ENCODE measurements around the gene SORL1. TPM values are rescaled to one million over a fixed set of nuclear protein-coding genes. Genes with fewer than 3 reads are reported as not detected.

The SORL1 gene, protein sequence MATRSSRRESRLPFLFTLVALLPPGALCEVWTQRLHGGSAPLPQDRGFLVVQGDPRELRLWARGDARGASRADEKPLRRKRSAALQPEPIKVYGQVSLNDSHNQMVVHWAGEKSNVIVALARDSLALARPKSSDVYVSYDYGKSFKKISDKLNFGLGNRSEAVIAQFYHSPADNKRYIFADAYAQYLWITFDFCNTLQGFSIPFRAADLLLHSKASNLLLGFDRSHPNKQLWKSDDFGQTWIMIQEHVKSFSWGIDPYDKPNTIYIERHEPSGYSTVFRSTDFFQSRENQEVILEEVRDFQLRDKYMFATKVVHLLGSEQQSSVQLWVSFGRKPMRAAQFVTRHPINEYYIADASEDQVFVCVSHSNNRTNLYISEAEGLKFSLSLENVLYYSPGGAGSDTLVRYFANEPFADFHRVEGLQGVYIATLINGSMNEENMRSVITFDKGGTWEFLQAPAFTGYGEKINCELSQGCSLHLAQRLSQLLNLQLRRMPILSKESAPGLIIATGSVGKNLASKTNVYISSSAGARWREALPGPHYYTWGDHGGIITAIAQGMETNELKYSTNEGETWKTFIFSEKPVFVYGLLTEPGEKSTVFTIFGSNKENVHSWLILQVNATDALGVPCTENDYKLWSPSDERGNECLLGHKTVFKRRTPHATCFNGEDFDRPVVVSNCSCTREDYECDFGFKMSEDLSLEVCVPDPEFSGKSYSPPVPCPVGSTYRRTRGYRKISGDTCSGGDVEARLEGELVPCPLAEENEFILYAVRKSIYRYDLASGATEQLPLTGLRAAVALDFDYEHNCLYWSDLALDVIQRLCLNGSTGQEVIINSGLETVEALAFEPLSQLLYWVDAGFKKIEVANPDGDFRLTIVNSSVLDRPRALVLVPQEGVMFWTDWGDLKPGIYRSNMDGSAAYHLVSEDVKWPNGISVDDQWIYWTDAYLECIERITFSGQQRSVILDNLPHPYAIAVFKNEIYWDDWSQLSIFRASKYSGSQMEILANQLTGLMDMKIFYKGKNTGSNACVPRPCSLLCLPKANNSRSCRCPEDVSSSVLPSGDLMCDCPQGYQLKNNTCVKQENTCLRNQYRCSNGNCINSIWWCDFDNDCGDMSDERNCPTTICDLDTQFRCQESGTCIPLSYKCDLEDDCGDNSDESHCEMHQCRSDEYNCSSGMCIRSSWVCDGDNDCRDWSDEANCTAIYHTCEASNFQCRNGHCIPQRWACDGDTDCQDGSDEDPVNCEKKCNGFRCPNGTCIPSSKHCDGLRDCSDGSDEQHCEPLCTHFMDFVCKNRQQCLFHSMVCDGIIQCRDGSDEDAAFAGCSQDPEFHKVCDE (N-terminal part only)
- total RNA-seq (2022) = 5.9 and 6.1 TPM in 2 replicates
- percentile 36 among the genes with signal in this experiment for Bru-seq, nascent RNA
- BruChase-seq, experiment 1, labeled RNA remaining after a 6-hour chase = percentile 31 among the genes with signal in this experiment
- BruChase-seq, experiment 2, labeled RNA remaining after a 2-hour chase = percentile 27 among the genes with signal in this experiment
- long read RNA-seq, full-length matches to known transcripts = 2 of 9 reads
- long read RNA-seq, partial matches to known transcripts = 2 of 9 reads
- long read RNA-seq, other reads (novel, unspliced or antisense) = 5 of 9 reads

DNA sequence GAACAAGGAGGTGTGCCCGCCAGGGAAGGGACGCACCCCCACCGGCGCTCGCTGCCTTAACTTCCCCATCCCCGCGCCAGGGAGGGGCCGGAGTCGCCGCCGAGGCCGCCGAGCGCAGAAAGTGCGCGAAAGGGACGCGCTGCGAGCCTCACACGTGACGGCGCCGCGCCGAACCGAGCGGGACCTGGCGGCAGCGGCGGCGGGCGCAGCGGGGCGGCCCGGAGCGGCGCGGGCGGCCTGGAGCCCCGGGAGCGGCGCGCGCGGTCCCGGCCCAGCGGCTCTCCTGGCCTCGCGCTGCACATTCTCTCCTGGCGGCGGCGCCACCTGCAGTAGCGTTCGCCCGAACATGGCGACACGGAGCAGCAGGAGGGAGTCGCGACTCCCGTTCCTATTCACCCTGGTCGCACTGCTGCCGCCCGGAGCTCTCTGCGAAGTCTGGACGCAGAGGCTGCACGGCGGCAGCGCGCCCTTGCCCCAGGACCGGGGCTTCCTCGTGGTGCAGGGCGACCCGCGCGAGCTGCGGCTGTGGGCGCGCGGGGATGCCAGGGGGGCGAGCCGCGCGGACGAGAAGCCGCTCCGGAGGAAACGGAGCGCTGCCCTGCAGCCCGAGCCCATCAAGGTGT, at the start of gene SORL1:
Gene SORL1 (plus strand): TSS at position 329 of the 623 bp plus-strand sequence. CDS start 18 bp downstream, at position 347.
- intact Hi-C loops (cut with micrococcal nuclease; ENCODE audit: unreplicated experiment) = no loop called here
- Mint-ChIP-seq H3K27ac (ENCODE audit: unreplicated experiment) (no peak within 1 kb of the TSS), H3K9me3 (ENCODE audit: low read depth, unreplicated experiment) (no peaks in the 10 kb centered on the region), H3K36me3 (ENCODE audit: insufficient read depth, unreplicated experiment) (peaks cover 13% of the 10 kb centered on the region), H3K27me3 (ENCODE audit: unreplicated experiment) (no peaks in the 10 kb centered on the region), H3K4me1 (ENCODE audit: low read depth, unreplicated experiment) (no peaks in the 10 kb centered on the region), H3K4me3 (ENCODE audit: low read depth, unreplicated experiment) (peak within 1 kb of the TSS; percentile 69)
- BruUV-seq (replicated peaks) = no TSS peak
- CTCF ChIA-PET = no interaction called here
- DNase-seq = peak; percentile 71
- TF ChIP-seq, protein P1, sequence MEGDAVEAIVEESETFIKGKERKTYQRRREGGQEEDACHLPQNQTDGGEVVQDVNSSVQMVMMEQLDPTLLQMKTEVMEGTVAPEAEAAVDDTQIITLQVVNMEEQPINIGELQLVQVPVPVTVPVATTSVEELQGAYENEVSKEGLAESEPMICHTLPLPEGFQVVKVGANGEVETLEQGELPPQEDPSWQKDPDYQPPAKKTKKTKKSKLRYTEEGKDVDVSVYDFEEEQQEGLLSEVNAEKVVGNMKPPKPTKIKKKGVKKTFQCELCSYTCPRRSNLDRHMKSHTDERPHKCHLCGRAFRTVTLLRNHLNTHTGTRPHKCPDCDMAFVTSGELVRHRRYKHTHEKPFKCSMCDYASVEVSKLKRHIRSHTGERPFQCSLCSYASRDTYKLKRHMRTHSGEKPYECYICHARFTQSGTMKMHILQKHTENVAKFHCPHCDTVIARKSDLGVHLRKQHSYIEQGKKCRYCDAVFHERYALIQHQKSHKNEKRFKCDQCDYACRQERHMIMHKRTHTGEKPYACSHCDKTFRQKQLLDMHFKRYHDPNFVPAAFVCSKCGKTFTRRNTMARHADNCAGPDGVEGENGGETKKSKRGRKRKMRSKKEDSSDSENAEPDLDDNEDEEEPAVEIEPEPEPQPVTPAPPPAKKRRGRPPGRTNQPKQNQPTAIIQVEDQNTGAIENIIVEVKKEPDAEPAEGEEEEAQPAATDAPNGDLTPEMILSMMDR (IDR thresholded peaks at IDR 0.05; ENCODE audit: unreplicated experiment) = peak; percentile 23

DNA sequence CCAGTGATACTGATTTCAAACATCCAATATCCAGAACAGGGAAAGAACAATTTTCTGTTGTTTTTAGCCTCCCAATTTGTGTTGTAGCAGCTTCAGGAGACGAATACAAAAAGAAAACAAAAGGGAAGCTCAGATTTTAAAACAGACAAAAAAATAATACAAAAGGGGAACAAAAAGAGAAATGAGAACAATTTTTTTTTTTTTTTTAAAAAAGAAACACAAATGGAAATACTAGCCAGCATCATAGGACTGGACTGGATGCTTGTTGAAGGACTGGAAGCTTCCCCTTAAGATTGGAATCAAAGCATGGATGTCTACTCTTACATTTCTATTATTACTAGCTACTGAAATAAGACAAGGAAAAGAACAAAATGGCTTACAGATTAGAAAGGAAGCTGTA, 46.5 kb upstream of the SORL1 start:
- no peaks in the 10 kb centered on the region for H3K4me1 Mint-ChIP-seq (ENCODE audit: low read depth, unreplicated experiment)
- intact Hi-C loops (cut with micrococcal nuclease; ENCODE audit: unreplicated experiment) = no loop called here
- no peak for DNase-seq
- CTCF ChIA-PET = no interaction called here
- BruUV-seq (replicated peaks) = no TSS peak
- TF ChIP-seq, protein P1 (IDR thresholded peaks at IDR 0.05; ENCODE audit: unreplicated experiment) = no peak
- no peak overlapping the region for H3K27ac Mint-ChIP-seq (ENCODE audit: unreplicated experiment)
- H3K27me3 Mint-ChIP-seq (ENCODE audit: unreplicated experiment) = no peaks in the 10 kb centered on the region
- no peaks in the 10 kb centered on the region for H3K9me3 Mint-ChIP-seq (ENCODE audit: low read depth, unreplicated experiment)
- no peaks in the 10 kb centered on the region for H3K36me3 Mint-ChIP-seq (ENCODE audit: insufficient read depth, unreplicated experiment)
- H3K4me3 Mint-ChIP-seq (ENCODE audit: low read depth, unreplicated experiment) = no peak overlapping the region

DNA sequence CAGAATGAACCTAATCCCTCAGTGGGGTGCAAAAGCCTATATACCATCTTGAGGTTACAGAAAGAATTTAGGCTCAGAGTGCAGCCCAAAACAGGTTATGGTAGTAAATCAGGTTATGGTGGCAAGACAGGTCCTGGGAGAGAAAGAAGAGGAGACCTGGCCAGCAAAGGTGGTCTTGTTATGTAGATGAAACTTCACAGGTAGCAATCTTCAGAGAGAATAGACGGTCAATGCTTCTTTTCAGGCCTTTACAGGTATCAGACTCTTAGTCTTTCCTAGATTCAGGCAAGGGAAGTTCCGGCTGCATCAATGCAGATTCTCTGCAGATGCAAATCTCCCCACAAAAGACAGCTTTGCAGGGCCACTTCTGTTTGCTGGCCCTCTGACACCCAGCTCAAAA, 45.8 kb upstream of the SORL1 start:
- no peak for DNase-seq
- intact Hi-C loops (cut with micrococcal nuclease; ENCODE audit: unreplicated experiment) = no loop called here
- H3K36me3 Mint-ChIP-seq (ENCODE audit: insufficient read depth, unreplicated experiment) = no peaks in the 10 kb centered on the region
- CTCF ChIA-PET = no interaction called here
- no peaks in the 10 kb centered on the region for H3K27me3 Mint-ChIP-seq (ENCODE audit: unreplicated experiment)
- H3K4me3 Mint-ChIP-seq (ENCODE audit: low read depth, unreplicated experiment) = no peak overlapping the region
- no peaks in the 10 kb centered on the region for H3K9me3 Mint-ChIP-seq (ENCODE audit: low read depth, unreplicated experiment)
- no TSS peak for BruUV-seq (replicated peaks)
- H3K4me1 Mint-ChIP-seq (ENCODE audit: low read depth, unreplicated experiment) = no peaks in the 10 kb centered on the region
- TF ChIP-seq, protein P1 (IDR thresholded peaks at IDR 0.05; ENCODE audit: unreplicated experiment) = no peak
- H3K27ac Mint-ChIP-seq (ENCODE audit: unreplicated experiment) = no peak overlapping the region

All from Calu3 (cell line).